Measurements from ENCODE around the gene RAB7A.

Gene RAB7A

GRCh38 chr3:128853826-128854225 is 127.8 kb downstream of the RAB7A start:
- no peak overlapping the region for H3K27ac ChIP-seq
- H3K4me3 ChIP-seq (ENCODE audit: low read depth, low read length), result no peak overlapping the region
- H3K36me3 ChIP-seq (replicated peaks), result no peaks in the 10 kb centered on the region
- no peaks in the 10 kb centered on the region for H3K27me3 ChIP-seq (replicated peaks)
- DNase-seq, result no peak
- in situ Hi-C loops (cut with HindIII; ENCODE audit: low pct_ligation_motif_present, low sequenced_read_pairs), result no loop called here
- no peak for TF ChIP-seq CTCF (IDR thresholded peaks at IDR 0.05; ENCODE audit: low read depth, low read length, missing control alignments)

- in situ Hi-C loops (cut with HindIII; ENCODE audit: low pct_ligation_motif_present, low sequenced_read_pairs), result no loop called here
- Histone ChIP-seq H3K27ac (no peak overlapping the region), H3K36me3 (replicated peaks) (no peaks in the 10 kb centered on the region), H3K4me3 (ENCODE audit: low read depth, low read length) (no peak overlapping the region), H3K27me3 (replicated peaks) (no peaks in the 10 kb centered on the region)
- TF ChIP-seq CTCF (IDR thresholded peaks at IDR 0.05; ENCODE audit: low read depth, low read length, missing control alignments), result no peak
- no peak for DNase-seq
Measured at GRCh38 chr3:128854475-128854874, 128.5 kb downstream of the RAB7A start.

GRCh38 chr3:128855569-128855968 is 129.6 kb downstream of the RAB7A start:
- in situ Hi-C loops (cut with HindIII; ENCODE audit: low pct_ligation_motif_present, low sequenced_read_pairs), result no loop called here
- DNase-seq, result no peak
- Histone ChIP-seq H3K27me3 (replicated peaks) (no peaks in the 10 kb centered on the region), H3K36me3 (replicated peaks) (no peaks in the 10 kb centered on the region), H3K4me3 (ENCODE audit: low read depth, low read length) (no peak overlapping the region), H3K27ac (no peak overlapping the region)
- no peak for TF ChIP-seq CTCF (IDR thresholded peaks at IDR 0.05; ENCODE audit: low read depth, low read length, missing control alignments)

- in situ Hi-C loops (cut with HindIII; ENCODE audit: low pct_ligation_motif_present, low sequenced_read_pairs), result no loop called here
- no peak for TF ChIP-seq CTCF (IDR thresholded peaks at IDR 0.05; ENCODE audit: low read depth, low read length, missing control alignments)
- Histone ChIP-seq H3K4me3 (ENCODE audit: low read depth, low read length) (no peak overlapping the region), H3K27ac (no peak overlapping the region), H3K36me3 (replicated peaks) (no peaks in the 10 kb centered on the region), H3K27me3 (replicated peaks) (no peaks in the 10 kb centered on the region)
- no peak for DNase-seq
Measured at GRCh38 chr3:128858167-128858566, 132.2 kb downstream of the RAB7A start.

- in situ Hi-C loops (cut with HindIII; ENCODE audit: low pct_ligation_motif_present, low sequenced_read_pairs), result no loop called here
- no peak for DNase-seq
Measured at GRCh38 chr3:128859630-128860029, 133.6 kb downstream of the RAB7A start.

More at GRCh38 chr3:128859630-128860029, 133.6 kb downstream of the RAB7A start:
- Histone ChIP-seq H3K36me3 (replicated peaks) (no peaks in the 10 kb centered on the region), H3K27me3 (replicated peaks) (no peaks in the 10 kb centered on the region), H3K27ac (no peak overlapping the region), H3K4me3 (ENCODE audit: low read depth, low read length) (no peak overlapping the region)
- TF ChIP-seq CTCF (IDR thresholded peaks at IDR 0.05; ENCODE audit: low read depth, low read length, missing control alignments), result no peak

All from brain microvascular endothelial cell (primary cell).